Measurements from ENCODE around the gene TEX12. TPM values are rescaled to one million over a fixed set of nuclear protein-coding genes. Genes with fewer than 3 reads are reported as not detected.

TEX12 gene
- total and polyA plus RNA-seq, 7 experiments from 2014 or later: 0.46 to 0.86 (median 0.80) TPM; not detected in 4

DNA sequence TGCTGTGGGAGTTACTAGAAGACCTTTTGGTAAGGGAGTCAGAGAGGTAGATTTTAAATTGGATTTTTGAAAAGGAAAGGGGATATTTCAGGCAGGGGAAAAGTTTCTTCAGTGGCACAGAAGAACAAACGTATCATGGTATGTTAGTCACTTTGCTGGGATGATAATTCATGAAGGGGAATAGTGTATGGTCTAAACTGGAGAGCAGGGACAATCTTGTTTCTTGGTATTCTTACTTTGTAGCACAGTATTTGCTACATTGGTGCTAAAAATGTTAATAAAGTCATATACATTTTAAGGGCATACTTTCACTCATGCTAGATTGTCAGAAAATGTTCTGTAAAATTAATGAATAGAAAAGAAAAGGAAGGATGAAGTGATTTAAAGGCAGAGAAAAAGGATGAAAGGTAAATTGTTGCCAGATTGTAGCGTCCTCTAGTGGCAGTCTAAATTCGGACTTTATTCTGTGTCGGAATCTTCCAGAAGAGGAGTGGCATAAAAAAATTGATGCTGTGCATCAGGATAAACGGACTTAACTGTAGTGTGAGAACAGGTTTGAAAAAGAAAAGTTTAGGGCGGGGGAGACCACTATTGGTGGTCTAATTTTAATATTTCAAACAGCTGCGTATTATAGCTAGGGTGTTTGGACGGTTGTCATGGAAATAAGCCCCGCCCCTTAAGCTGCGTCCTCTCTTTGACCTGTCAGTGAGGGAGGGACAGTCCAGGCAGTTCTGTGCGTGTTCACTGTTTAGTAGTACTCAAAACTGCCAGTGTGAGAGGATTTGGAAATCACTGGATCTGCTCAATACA is 7.8 kb downstream of the TEX12 start, which contains the start of gene BCO2:
BCO2 (plus strand) TSS at position 724 of the 810 bp plus-strand sequence. CDS start 90 bp downstream, outside the sequence.
- ATAC-seq (peak; percentile 90), DNase-seq (peak in 4 of 9 donors; percentile 0 to 29 (median 15))
- ChIA-PET CTCF (no interaction called here), POLR2A (no interaction called here)
- intact Hi-C loops (cut with micrococcal nuclease): loop anchor here in 1 of 2 donors (1.0 to 5.0 kb wide), 3 partner anchors 62 to 296 kb away; partner anchors contain the start of genes CFAP68 and FDXACB1
- H3K36me3 ChIP-seq (ENCODE audit: control insufficient read depth in 2 of 3, insufficient read depth in 3 of 3, low read length in 3 of 3): no peaks in the 10 kb centered on the region
- peak within 1 kb of the TSS; percentile 28 for H3K4me3 ChIP-seq (ENCODE audit: low read length)
- H3K27me3 Mint-ChIP-seq: peaks cover 13 to 47% (median 29%) of the 10 kb centered on the region in 5 donors
- H3K27ac Mint-ChIP-seq: no peak within 1 kb of the TSS
- no peak within 1 kb of the TSS for H3K27ac ChIP-seq (ENCODE audit: low read depth, low read length)
- no peaks in the 10 kb centered on the region for H3K9me3 Mint-ChIP-seq
- no peaks in the 10 kb centered on the region for H3K27me3 ChIP-seq (ENCODE audit: control insufficient read depth in 2 of 2, insufficient read depth in 2 of 2, low read length in 2 of 2)
- H3K4me1 ChIP-seq (ENCODE audit: control insufficient read depth in 2 of 2, insufficient read depth in 2 of 2, low read length in 2 of 2): peaks cover 0 to 6% of the 10 kb centered on the region in 2 donors
- peaks cover 0 to 3% (median 0%) of the 10 kb centered on the region in 5 donors for H3K36me3 Mint-ChIP-seq
- H3K9me3 ChIP-seq (ENCODE audit: control insufficient read depth in 2 of 3, low read length in 3 of 3): no peaks in the 10 kb centered on the region
- H3K4me1 Mint-ChIP-seq: peaks cover 10 to 17% (median 13%) of the 10 kb centered on the region in 7 donors
- H3K4me3 Mint-ChIP-seq: peak within 1 kb of the TSS; percentile 16 to 75 (median 53)

DNA sequence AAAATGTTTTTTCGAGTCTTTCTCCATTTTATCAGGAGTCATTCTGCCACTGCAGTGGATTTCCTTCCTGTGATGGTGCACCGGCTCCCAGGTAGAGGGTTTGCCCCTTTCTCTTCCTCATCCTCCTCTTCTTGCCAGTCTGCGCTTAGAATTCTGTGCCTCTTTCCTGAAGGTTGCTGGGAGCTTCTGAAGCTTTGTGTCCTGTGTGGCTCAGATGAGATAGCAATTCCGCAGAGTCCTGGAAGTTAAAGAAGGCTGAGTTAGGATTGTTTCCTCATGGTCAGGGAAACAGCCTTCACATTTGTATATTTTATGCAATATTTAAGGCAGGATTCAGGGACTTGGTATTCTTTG is 8.4 kb downstream of the TEX12 start:
- Mint-ChIP-seq H3K9me3 (no peaks in the 10 kb centered on the region), H3K27me3 (peaks cover 13 to 51% (median 32%) of the 10 kb centered on the region in 5 donors), H3K4me3 (peak overlapping the region; percentile 16 to 75 (median 46)), H3K4me1 (peaks cover 10 to 18% (median 13%) of the 10 kb centered on the region in 7 donors), H3K27ac (no peak overlapping the region), H3K36me3 (peaks cover 0 to 5% (median 0%) of the 10 kb centered on the region in 5 donors)
- ChIA-PET CTCF (no interaction called here), POLR2A (no interaction called here)
- Histone ChIP-seq H3K36me3 (ENCODE audit: control insufficient read depth in 2 of 3, insufficient read depth in 3 of 3, low read length in 3 of 3) (no peaks in the 10 kb centered on the region), H3K4me1 (ENCODE audit: control insufficient read depth in 2 of 2, insufficient read depth in 2 of 2, low read length in 2 of 2) (peaks cover 0 to 6% of the 10 kb centered on the region in 2 donors), H3K27ac (ENCODE audit: low read depth, low read length) (no peak overlapping the region), H3K27me3 (ENCODE audit: control insufficient read depth in 2 of 2, insufficient read depth in 2 of 2, low read length in 2 of 2) (no peaks in the 10 kb centered on the region), H3K9me3 (ENCODE audit: control insufficient read depth in 2 of 3, low read length in 3 of 3) (no peaks in the 10 kb centered on the region), H3K4me3 (ENCODE audit: low read length) (peak overlapping the region; percentile 28)
- ATAC-seq (no peak), DNase-seq (no peak)
- intact Hi-C loops (cut with micrococcal nuclease): loop anchor here in 1 of 2 donors (1.0 to 5.0 kb wide), 3 partner anchors 63 to 296 kb away; partner anchors contain the start of genes CFAP68 and FDXACB1

DNA sequence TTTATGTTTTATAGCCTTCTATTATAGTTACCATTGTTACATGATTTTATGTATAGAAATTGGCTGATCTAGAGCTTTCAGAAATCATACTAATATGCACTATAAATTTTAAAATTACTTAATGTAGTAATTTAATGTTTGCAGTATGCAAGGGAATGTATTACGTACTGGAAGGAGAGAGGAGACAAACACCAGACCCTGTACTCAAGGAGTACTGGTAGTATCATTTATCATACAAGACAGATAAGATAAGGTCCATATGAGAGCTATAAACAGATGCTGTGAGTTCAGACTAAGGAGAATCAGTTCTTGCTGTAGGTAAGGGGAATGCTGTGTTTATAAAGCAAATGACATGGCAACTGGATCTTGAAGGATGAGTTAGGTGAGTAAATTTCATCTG is 8.9 kb downstream of the TEX12 start:
- Histone ChIP-seq H3K27ac (ENCODE audit: low read depth, low read length) (no peak overlapping the region), H3K27me3 (ENCODE audit: control insufficient read depth in 2 of 2, insufficient read depth in 2 of 2, low read length in 2 of 2) (no peaks in the 10 kb centered on the region), H3K36me3 (ENCODE audit: control insufficient read depth in 2 of 3, insufficient read depth in 3 of 3, low read length in 3 of 3) (no peaks in the 10 kb centered on the region), H3K4me3 (ENCODE audit: low read length) (no peak overlapping the region), H3K4me1 (ENCODE audit: control insufficient read depth in 2 of 2, insufficient read depth in 2 of 2, low read length in 2 of 2) (peaks cover 0 to 6% of the 10 kb centered on the region in 2 donors), H3K9me3 (ENCODE audit: control insufficient read depth in 2 of 3, low read length in 3 of 3) (no peaks in the 10 kb centered on the region)
- H3K36me3 Mint-ChIP-seq: peaks cover 0 to 5% (median 3%) of the 10 kb centered on the region in 5 donors
- no peak for ATAC-seq
- DNase-seq: no peak
- H3K27ac Mint-ChIP-seq: no peak overlapping the region
- ChIA-PET CTCF (no interaction called here), POLR2A (interaction anchor here (0.6 kb wide), 1 partner anchor 1597 kb away, joined by 3 read pairs; the partner anchor contains the start of gene ZW10)
- H3K9me3 Mint-ChIP-seq: peaks cover 0 to 3% (median 0%) of the 10 kb centered on the region in 11 donors
- intact Hi-C loops (cut with micrococcal nuclease): loop anchor here in 1 of 2 donors (5.0 kb wide), 1 partner anchor 244 kb away; no protein-coding TSS in a partner anchor
- H3K4me3 Mint-ChIP-seq: no peak overlapping the region
- peaks cover 10 to 18% (median 13%) of the 10 kb centered on the region in 7 donors for H3K4me1 Mint-ChIP-seq
- peaks cover 13 to 55% (median 36%) of the 10 kb centered on the region in 5 donors for H3K27me3 Mint-ChIP-seq

DNA sequence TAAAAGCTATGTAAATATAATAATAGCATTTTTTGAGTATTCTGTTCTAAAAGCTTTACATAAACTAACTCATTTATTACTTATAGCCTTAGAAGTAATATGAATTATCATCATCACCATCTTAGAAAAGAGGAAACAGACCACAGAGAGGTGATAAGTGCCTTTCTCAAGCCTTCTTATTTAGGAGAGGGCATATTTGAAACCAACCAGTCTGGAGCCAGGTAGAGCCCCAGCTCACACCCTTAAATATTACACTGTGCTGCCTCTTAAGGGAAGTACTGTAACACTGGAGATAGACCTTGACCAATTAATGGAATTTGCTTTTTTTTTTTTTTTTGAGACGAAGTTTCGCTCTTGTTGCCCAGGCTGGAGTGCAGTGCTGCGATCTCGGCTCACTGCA is 10.4 kb downstream of the TEX12 start:
- CTCF ChIA-PET: interaction anchor here (0.6 kb wide), 1 partner anchor 249 kb away, joined by 4 read pairs; no protein-coding TSS in a partner anchor
- POLR2A ChIA-PET: no interaction called here
- H3K27ac ChIP-seq (ENCODE audit: low read depth, low read length): no peak overlapping the region
- ATAC-seq (no peak), DNase-seq (no peak)
- no peaks in the 10 kb centered on the region for H3K36me3 ChIP-seq (ENCODE audit: control insufficient read depth in 2 of 3, insufficient read depth in 3 of 3, low read length in 3 of 3)
- H3K27me3 ChIP-seq (ENCODE audit: control insufficient read depth in 2 of 2, insufficient read depth in 2 of 2, low read length in 2 of 2): no peaks in the 10 kb centered on the region
- intact Hi-C loops (cut with micrococcal nuclease): loop anchor here in 1 of 2 donors (5.0 kb wide), 1 partner anchor 245 kb away; no protein-coding TSS in a partner anchor
- Mint-ChIP-seq H3K9me3 (peaks cover 0 to 6% (median 0%) of the 10 kb centered on the region in 11 donors), H3K27ac (no peak overlapping the region), H3K27me3 (peaks cover 13 to 55% (median 36%) of the 10 kb centered on the region in 5 donors), H3K4me3 (no peak overlapping the region), H3K4me1 (peaks cover 10 to 18% (median 13%) of the 10 kb centered on the region in 7 donors), H3K36me3 (peaks cover 0 to 7% (median 3%) of the 10 kb centered on the region in 5 donors)
- H3K4me1 ChIP-seq (ENCODE audit: control insufficient read depth in 2 of 2, insufficient read depth in 2 of 2, low read length in 2 of 2): peaks cover 0 to 6% of the 10 kb centered on the region in 2 donors
- no peak overlapping the region for H3K4me3 ChIP-seq (ENCODE audit: low read length)
- H3K9me3 ChIP-seq (ENCODE audit: control insufficient read depth in 2 of 3, low read length in 3 of 3): no peaks in the 10 kb centered on the region

DNA sequence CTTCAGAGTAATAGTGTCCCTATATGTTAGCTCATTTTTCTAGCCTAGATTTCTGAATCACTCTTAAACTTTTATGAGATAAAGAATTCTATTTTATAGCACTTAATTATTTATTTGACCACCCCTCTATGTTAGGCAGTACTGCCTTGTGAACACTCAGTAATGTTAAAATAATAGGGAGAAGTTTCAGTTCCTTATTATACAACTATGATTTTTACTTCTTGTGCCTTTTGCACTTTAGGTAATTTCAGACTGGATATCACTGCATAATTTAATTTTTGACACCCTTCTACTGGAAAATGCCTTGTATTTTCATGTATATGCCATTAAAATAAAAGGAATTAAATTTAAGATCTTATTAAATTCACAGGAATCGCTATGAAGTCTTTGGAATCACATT is 11.3 kb downstream of the TEX12 start:
- CTCF ChIA-PET: no interaction called here
- Histone ChIP-seq H3K27me3 (ENCODE audit: control insufficient read depth in 2 of 2, insufficient read depth in 2 of 2, low read length in 2 of 2) (no peaks in the 10 kb centered on the region), H3K4me1 (ENCODE audit: control insufficient read depth in 2 of 2, insufficient read depth in 2 of 2, low read length in 2 of 2) (peaks cover 0 to 6% of the 10 kb centered on the region in 2 donors), H3K27ac (ENCODE audit: low read depth, low read length) (no peak overlapping the region), H3K36me3 (ENCODE audit: control insufficient read depth in 2 of 3, insufficient read depth in 3 of 3, low read length in 3 of 3) (no peaks in the 10 kb centered on the region), H3K4me3 (ENCODE audit: low read length) (no peak overlapping the region), H3K9me3 (ENCODE audit: control insufficient read depth in 2 of 3, low read length in 3 of 3) (no peaks in the 10 kb centered on the region)
- Mint-ChIP-seq H3K4me3 (no peak overlapping the region), H3K27me3 (peaks cover 13 to 51% (median 36%) of the 10 kb centered on the region in 5 donors), H3K9me3 (peaks cover 0 to 6% (median 0%) of the 10 kb centered on the region in 11 donors), H3K27ac (no peak overlapping the region), H3K4me1 (peaks cover 10 to 18% (median 13%) of the 10 kb centered on the region in 7 donors), H3K36me3 (peaks cover 0 to 7% (median 3%) of the 10 kb centered on the region in 5 donors)
- DNase-seq (no peak), ATAC-seq (no peak)
- intact Hi-C loops (cut with micrococcal nuclease): loop anchor here in 1 of 2 donors (5.0 kb wide), 1 partner anchor 246 kb away; no protein-coding TSS in a partner anchor
- POLR2A ChIA-PET: no interaction called here

DNA sequence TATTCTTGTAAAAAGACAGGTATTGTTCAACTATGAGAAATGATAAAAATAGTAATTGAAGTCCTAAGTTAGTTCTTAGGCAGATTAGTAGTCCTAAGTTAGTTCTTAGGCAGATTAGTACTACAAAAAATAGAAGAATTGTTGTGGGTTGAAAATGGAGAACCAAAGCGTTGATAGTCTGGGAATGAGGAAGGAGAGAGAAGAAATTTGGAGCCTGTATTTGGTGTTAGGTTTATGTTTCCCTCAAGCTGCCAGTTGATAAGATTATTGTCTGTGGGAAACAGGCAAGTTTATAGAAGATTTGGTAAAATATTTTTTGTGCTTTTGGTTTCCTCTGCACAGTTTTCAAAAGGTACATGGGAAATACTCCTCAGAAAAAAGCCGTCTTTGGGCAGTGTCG is 11.8 kb downstream of the TEX12 start:
- Mint-ChIP-seq H3K27ac (no peak overlapping the region), H3K27me3 (peaks cover 13 to 48% (median 40%) of the 10 kb centered on the region in 5 donors), H3K4me1 (peaks cover 10 to 18% (median 13%) of the 10 kb centered on the region in 7 donors), H3K4me3 (no peak overlapping the region), H3K9me3 (peaks cover 0 to 6% (median 0%) of the 10 kb centered on the region in 11 donors), H3K36me3 (peaks cover 0 to 7% (median 3%) of the 10 kb centered on the region in 5 donors)
- ATAC-seq: no peak
- Histone ChIP-seq H3K27ac (ENCODE audit: low read depth, low read length) (no peak overlapping the region), H3K27me3 (ENCODE audit: control insufficient read depth in 2 of 2, insufficient read depth in 2 of 2, low read length in 2 of 2) (no peaks in the 10 kb centered on the region), H3K4me1 (ENCODE audit: control insufficient read depth in 2 of 2, insufficient read depth in 2 of 2, low read length in 2 of 2) (peaks cover 0 to 6% of the 10 kb centered on the region in 2 donors), H3K4me3 (ENCODE audit: low read length) (no peak overlapping the region), H3K36me3 (ENCODE audit: control insufficient read depth in 2 of 3, insufficient read depth in 3 of 3, low read length in 3 of 3) (no peaks in the 10 kb centered on the region), H3K9me3 (ENCODE audit: control insufficient read depth in 2 of 3, low read length in 3 of 3) (no peaks in the 10 kb centered on the region)
- CTCF ChIA-PET: no interaction called here
- DNase-seq: no peak
- POLR2A ChIA-PET: no interaction called here
- intact Hi-C loops (cut with micrococcal nuclease): loop anchor here in 1 of 2 donors (5.0 kb wide), 1 partner anchor 247 kb away; no protein-coding TSS in a partner anchor

All from naive thymus-derived CD4-positive, alpha-beta T cell (primary cell).